HL-60/S4 (cell line): Measurements from ENCODE around the gene ANO2.
"Not testable (repeated sequence)": the region's sequence is repeated elsewhere in the genome, so short reads cannot be mapped to it uniquely, and the experiment has no call there.

ENCODE experiments used
- in situ Hi-C: fragments of 300-500 bp; cut with MboI; formaldehyde crosslinking; loops from 2 replicates; pipeline ENCODE4 v1.14.3; 2022; ENCODE audit warnings: low sequenced_read_pairs

The ANO2 gene

DNA sequence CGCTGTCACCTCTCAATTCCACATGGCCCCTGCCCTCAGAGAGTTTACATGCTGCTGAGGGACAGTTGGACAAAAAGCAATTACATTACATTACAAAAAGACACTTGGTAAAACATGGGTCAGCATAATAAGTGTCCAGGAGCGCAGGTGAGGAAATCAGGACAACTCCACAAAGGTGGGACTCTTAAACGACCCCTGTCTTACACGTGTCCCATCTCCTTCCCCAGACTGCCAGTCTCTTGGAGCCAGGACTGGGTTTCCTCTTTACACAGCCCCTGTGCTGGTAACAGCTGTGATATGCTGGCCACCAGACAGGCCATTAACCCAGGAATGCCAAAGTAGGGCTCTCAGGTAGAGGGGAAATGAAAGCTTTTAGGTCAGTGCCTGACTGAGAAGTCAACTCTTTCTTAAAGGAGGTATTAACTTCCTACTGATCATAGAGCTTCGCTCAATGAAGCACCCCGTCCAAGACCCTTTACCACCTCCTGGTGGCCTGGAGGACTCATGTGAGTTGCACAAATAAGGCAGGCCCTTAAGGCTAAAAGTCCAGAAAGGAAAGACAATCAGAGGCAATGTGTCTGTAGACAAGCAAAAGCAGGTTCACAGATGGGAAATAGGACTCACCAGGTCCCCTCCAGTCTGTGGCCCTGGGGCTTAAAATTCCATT is 55.5 kb downstream of the ANO2 start:
- in situ Hi-C loops = no loop called here

- in situ Hi-C loops = no loop called here
Measured at GRCh38 chr12:5888816-5889315, 56.2 kb downstream of the ANO2 start.

GRCh38 chr12:5887819-5888218 is 57.2 kb downstream of the ANO2 start:
- in situ Hi-C loops = not testable (repeated sequence)

DNA sequence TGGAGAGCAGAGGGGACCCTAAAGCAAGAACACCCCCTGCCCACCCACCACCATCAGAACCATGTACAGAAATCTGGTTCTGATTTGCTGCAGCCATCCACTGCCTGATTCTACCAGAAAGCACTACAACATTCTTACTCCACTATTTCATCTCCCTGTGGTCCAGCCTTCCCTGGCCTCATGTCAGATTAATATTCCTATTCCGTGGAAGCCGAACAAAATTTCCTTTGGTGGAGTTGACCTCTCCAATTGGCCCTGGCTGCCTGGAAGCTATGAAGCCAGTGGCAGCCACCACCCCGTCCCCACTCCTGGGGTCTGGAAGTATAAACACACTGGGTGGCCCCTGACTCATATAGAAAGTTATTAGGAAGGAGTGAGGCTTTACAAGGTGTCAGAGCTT is 60.2 kb downstream of the ANO2 start:
- in situ Hi-C loops = no loop called here

- in situ Hi-C loops = no loop called here
Measured at GRCh38 chr12:5884285-5884684, 60.8 kb downstream of the ANO2 start.

DNA sequence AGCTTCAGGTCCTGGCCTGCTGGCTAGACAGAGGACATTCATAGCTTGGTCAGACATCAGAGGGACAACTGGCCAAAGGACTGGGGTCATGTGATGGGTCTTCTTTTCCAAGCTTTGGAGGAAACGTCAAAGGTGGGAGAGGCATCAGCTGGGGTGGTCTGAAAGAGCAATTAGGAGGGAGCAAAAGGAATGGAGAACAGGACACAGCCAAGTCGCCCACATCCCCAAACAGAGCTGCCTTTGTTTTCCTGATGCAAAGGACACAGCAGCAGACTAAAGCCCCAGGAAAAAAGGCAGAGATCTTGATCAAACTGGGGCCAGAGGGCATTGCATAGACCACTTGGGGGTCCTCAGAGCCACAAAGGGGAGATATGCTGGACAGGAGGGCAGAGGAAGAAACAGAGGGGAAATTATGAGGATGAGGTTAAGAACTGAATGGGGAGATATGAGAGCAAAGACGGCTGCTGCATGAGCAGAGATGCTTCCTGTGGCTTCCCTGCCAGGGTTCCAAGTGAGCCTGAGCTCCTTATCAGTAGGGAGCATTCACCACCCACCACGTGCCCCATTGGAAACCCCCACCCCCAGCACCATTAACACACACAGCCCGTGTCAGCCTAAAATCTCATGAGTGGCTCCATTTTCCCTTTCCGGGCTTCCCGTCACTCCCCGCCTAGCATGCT is 62.4 kb downstream of the ANO2 start:
- in situ Hi-C loops = no loop called here

GRCh38 chr12:5881666-5882065 is 63.4 kb downstream of the ANO2 start:
- in situ Hi-C loops = no loop called here

- in situ Hi-C loops = no loop called here
Measured at GRCh38 chr12:5881101-5881606, 63.9 kb downstream of the ANO2 start.

GRCh38 chr12:5875851-5876250 is 69.2 kb downstream of the ANO2 start:
- in situ Hi-C loops = no loop called here

GRCh38 chr12:5874514-5874913 is 70.5 kb downstream of the ANO2 start:
- in situ Hi-C loops = no loop called here

DNA sequence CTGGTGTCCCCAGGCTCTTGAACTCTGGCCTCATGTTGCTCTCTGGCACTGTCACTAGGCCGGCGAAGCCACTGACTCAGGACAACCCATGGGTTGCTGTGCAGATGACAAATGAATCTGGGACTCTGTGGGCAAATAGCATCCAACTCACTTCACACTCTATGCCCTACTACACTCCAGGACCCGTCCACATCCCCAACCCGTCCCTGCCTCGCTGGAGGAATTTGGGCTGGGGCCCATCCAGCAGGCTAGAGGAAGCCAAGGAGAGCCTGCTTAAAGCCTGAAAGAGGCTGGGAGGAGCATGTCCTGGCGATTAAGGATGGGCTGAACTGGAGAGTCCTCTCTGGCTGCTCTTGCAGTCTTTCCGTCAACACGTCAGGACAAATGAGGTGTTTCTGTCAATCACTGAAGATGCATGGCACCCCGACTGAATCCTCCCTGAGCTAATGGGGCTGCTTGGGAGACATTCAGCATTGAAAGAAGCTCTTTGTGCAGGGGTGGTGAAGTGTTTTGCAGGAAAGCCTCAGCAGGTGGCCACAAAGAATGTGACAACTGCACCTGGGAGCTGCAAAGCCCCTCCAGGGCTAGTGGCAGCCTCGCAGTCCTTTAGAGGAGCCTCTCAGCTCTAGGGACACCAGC is 71.7 kb downstream of the ANO2 start:
- in situ Hi-C loops = no loop called here

- in situ Hi-C loops = no loop called here
Measured at GRCh38 chr12:5872745-5873144, 72.3 kb downstream of the ANO2 start.

GRCh38 chr12:5871741-5872140 is 73.3 kb downstream of the ANO2 start:
- in situ Hi-C loops = no loop called here

DNA sequence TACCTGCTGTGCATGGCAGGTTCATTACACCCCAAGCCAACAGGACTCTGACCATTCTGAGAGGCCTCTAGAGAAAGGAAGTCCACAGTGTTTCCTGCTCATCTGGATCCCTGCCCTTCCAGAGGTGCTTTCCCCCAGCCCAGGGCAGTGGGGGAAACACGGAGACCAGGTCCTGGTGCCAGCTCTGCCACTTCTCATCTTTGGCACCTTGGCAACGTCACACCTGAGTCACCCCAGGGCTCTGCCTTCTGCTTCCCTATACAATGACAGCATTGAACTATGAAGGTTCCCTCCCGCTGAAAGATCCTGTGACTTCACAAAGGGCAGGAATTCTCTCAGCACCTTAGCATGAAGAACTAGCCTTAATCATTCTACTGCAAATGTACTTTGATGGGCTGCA is 74.9 kb downstream of the ANO2 start:
- in situ Hi-C loops = no loop called here

- in situ Hi-C loops = no loop called here
Measured at GRCh38 chr12:5868625-5869295, 76.3 kb downstream of the ANO2 start.

GRCh38 chr12:5865397-5865796 is 79.7 kb downstream of the ANO2 start:
- in situ Hi-C loops = no loop called here

DNA sequence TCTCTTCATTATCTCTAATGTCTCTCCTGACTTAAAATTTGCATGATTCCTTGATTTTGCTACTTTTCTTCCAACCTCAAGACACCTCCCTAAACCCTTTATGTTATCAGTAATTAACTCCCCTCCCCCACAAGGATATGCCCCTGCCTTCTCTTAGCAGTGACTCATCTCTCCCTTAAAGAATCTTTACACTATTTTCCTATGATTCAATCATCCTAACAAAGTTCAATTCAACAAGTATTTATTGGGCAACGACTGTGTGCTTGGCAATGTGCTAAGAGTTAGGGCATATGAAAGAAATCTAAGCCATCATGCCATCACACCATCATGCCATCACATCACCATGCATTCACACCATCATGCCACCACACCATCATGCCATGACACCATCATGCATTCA is 80.1 kb downstream of the ANO2 start:
- in situ Hi-C loops = no loop called here

- in situ Hi-C loops = no loop called here
Measured at GRCh38 chr12:5864301-5864700, 80.8 kb downstream of the ANO2 start.

DNA sequence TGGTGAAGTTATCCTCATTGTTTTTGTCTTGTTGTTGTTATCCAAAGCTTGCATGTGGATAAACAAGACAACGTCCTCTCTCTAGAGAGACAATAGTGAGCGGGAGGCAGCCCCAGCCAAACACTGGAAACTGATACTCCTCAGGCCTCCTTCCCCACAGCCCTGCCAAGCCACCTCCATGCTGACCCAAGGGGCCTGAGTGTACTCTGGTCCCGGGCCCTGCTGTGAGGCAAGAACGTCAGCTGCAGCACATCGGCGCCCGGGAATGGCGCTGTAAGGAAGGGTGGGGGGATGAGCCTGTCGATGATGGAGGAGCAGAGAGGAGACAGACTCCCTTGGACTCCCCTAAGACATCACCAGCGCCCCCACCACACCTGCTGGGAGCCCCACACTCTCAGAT is 83.6 kb downstream of the ANO2 start:
- in situ Hi-C loops = no loop called here

GRCh38 chr12:5856692-5857091 is 88.4 kb downstream of the ANO2 start:
- in situ Hi-C loops = no loop called here

- in situ Hi-C loops = no loop called here
Measured at GRCh38 chr12:5846950-5847349, 98.1 kb downstream of the ANO2 start.
